ENCODE data around the gene DMRT3.

Gene DMRT3

DNA sequence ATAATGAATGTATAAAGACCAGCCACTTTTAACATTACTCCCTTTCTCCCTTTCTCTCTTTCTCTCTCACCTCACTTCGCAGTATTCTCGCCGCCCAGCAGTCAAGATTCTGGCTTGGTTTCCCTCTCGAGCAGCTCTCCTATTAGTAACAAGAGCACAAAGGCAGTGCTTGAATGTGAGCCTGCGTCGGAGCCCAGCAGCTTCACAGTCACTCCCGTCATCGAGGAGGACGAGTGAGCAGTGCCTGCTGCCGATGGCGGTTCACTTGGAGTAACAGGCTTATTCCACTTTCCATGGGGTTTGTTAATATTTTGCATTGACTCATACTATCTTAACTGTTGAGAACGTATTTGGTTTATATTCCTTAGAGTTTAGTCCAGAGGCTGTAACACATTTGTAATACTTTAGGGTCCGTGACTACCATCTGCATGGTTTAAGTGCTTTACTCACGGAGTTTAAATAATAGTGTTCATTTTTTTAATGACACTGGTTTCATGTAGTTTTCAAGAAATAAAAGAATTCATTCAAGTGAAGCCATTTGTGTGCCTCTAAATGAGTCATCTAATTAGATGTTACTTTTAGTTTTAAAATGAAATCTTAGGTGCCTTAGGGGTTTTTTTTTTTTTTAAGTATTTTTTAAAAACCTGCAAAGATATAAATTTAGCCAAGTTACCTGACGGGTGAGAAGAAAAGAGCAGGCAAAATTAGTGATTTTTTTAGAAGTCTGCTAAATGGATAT lies 8.4 kb upstream of the DMRT3 start:
- no peaks in the 10 kb centered on the region for H3K4me1 ChIP-seq
- no peaks in the 10 kb centered on the region; the same call in 1 of the 2 replicates for H3K9me3 ChIP-seq
- DNase-seq = no peak
- peaks cover 64% of the 10 kb centered on the region for H3K27me3 ChIP-seq
- H3K4me3 ChIP-seq (ENCODE audit: low read depth, low read length) = no peak overlapping the region
- no peaks in the 10 kb centered on the region for H3K36me3 ChIP-seq
- TF ChIP-seq, protein P1, sequence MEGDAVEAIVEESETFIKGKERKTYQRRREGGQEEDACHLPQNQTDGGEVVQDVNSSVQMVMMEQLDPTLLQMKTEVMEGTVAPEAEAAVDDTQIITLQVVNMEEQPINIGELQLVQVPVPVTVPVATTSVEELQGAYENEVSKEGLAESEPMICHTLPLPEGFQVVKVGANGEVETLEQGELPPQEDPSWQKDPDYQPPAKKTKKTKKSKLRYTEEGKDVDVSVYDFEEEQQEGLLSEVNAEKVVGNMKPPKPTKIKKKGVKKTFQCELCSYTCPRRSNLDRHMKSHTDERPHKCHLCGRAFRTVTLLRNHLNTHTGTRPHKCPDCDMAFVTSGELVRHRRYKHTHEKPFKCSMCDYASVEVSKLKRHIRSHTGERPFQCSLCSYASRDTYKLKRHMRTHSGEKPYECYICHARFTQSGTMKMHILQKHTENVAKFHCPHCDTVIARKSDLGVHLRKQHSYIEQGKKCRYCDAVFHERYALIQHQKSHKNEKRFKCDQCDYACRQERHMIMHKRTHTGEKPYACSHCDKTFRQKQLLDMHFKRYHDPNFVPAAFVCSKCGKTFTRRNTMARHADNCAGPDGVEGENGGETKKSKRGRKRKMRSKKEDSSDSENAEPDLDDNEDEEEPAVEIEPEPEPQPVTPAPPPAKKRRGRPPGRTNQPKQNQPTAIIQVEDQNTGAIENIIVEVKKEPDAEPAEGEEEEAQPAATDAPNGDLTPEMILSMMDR (IDR thresholded peaks at IDR 0.05; ENCODE audit: low read depth, low read length) = no peak

DNA sequence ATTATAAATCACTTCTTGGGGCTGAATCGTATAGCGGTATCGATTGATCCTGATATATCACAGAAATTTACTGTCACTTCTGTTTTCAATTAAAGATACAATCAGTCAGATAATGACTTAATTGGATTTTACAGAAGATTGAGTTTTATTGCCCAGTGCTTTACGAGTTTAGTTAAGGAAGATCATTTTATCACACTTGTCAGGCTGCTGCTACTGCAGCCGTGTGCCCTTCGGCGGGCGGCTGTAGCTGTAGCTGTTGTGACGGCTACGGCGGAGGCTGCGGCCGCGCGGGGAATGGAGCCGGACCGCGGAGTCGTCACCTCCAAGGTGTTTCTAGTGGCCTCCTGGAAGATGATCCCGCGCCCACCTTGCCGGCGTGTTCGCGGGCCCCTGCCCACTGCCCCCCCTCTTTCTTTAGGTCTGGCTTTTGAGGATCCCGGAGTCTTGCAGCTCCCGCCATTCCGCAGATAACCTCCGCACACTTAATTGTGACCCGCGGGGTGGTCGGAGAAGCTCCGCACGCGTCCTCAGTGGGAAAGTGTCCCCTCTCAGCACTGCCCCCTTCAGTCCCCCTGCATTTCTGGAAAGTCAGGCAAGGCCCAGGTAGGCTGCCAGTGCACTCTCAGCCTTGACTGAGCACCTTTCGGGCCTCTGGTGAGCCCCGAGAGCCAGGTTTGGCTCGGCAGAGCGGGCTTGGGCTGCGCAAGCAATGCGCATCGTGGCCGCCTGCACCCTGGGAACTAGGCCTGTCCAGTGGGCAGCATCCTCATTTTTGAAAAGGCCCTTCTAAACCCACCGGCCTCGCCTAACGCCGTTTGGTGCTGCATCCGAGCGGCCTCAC lies 6.9 kb upstream of the DMRT3 start:
- no peak for DNase-seq
- no peaks in the 10 kb centered on the region for H3K4me1 ChIP-seq
- no peak overlapping the region for H3K4me3 ChIP-seq (ENCODE audit: low read depth, low read length)
- TF ChIP-seq, protein P1 (IDR thresholded peaks at IDR 0.05; ENCODE audit: low read depth, low read length) = no peak
- no peaks in the 10 kb centered on the region for H3K36me3 ChIP-seq
- H3K27me3 ChIP-seq = peaks cover 79% of the 10 kb centered on the region
- no peaks in the 10 kb centered on the region; the same call in 1 of the 2 replicates for H3K9me3 ChIP-seq

- no peaks in the 10 kb centered on the region for H3K36me3 ChIP-seq
- peaks cover 87% of the 10 kb centered on the region for H3K27me3 ChIP-seq
- DNase-seq = no peak
- H3K4me3 ChIP-seq (ENCODE audit: low read depth, low read length) = no peak overlapping the region
- H3K9me3 ChIP-seq = no peaks in the 10 kb centered on the region; the same call in 1 of the 2 replicates
- TF ChIP-seq, protein P1 (IDR thresholded peaks at IDR 0.05; ENCODE audit: low read depth, low read length) = no peak
- H3K4me1 ChIP-seq = no peaks in the 10 kb centered on the region
Observed at GRCh38 chr9:970151-970996, 6.1 kb upstream of the DMRT3 start.

DNA sequence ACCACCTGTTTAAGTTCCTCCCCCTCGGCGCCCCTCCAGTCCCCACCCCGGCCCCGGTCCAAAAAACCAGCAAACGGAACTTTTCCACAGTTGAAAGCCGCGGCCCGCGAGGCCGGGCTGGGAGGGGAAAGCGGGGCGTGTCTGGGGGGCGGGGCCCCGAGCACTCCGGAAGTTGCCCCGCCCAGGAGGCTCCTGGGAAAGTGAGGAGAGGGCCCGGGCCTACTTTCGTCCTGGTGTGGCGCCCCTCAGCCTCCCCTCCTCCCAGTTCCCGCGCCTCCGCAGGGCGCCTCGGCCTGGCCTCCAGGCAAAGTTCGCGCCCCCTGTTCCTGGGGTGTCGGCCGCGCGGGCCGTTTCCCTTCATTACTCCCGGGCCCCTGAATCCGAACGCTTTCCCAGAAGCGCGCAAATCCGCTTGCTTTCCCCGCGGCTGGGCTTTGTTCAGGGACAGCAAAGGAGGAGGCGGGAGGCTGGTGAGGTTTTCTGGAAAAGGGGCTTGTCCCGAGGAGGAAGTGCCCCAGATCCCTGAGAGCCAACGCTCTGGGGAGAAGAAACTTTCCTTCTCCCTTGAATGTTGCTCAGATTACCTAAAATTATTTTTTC lies 4.5 kb upstream of the DMRT3 start:
- Histone ChIP-seq H3K4me3 (ENCODE audit: low read depth, low read length) (no peak overlapping the region), H3K36me3 (no peaks in the 10 kb centered on the region), H3K4me1 (no peaks in the 10 kb centered on the region), H3K27me3 (peaks cover 95% of the 10 kb centered on the region), H3K9me3 (no peaks in the 10 kb centered on the region; the same call in 1 of the 2 replicates)
- TF ChIP-seq, protein P1 (IDR thresholded peaks at IDR 0.05; ENCODE audit: low read depth, low read length) = no peak
- no peak for DNase-seq

GRCh38 chr9:972501-973294 lies 3.8 kb upstream of the DMRT3 start:
- H3K4me1 ChIP-seq = no peaks in the 10 kb centered on the region
- no peak for DNase-seq
- H3K27me3 ChIP-seq = peaks cover 95% of the 10 kb centered on the region
- no peaks in the 10 kb centered on the region for H3K36me3 ChIP-seq
- H3K9me3 ChIP-seq = no peaks in the 10 kb centered on the region; the same call in 1 of the 2 replicates
- TF ChIP-seq, protein P1 (IDR thresholded peaks at IDR 0.05; ENCODE audit: low read depth, low read length) = no peak
- H3K4me3 ChIP-seq (ENCODE audit: low read depth, low read length) = no peak overlapping the region

All from BE2C (cell line).